H9 (cell line): Measurements from ENCODE around the gene ARID3A. TPM values are rescaled to one million over a fixed set of nuclear protein-coding genes. Genes with fewer than 3 reads are reported as not detected.

Experiments used
- DNase-seq: peaks from one replicate; pipeline ENCODE4 v3.0.0-alpha.2; 2017
- H2AFZ ChIP-seq: one replicate; pipeline ENCODE4 v1.6.1; 2013; ENCODE audit warnings: mild to moderate bottlenecking, low read length, control low read depth, moderate library complexity
- H2AK5ac ChIP-seq: 2 replicates; pipeline ENCODE4 v1.6.1; 2013; ENCODE audit warnings: low read length, control low read depth, mixed read lengths; ENCODE audit not compliant: insufficient read length
- H2BK120ac ChIP-seq: one replicate; pipeline ENCODE4 v1.6.1; 2013; ENCODE audit warnings: low read depth, mild to moderate bottlenecking, low read length, control low read depth, inconsistent platforms; ENCODE audit not compliant: poor library complexity, severe bottlenecking
- H2BK12ac ChIP-seq: 2 replicates; pipeline ENCODE4 v1.6.1; 2013; ENCODE audit warnings: low read length, control low read depth, mixed read lengths, low read depth; ENCODE audit not compliant: insufficient read length
- H2BK15ac ChIP-seq: 2 replicates; pipeline ENCODE4 v1.6.1; 2013; ENCODE audit warnings: low read depth, low read length, control low read depth
- H2BK20ac ChIP-seq: one replicate; pipeline ENCODE4 v1.6.1; 2013; ENCODE audit warnings: low read depth, mild to moderate bottlenecking, low read length, control low read depth, inconsistent platforms; ENCODE audit not compliant: poor library complexity, severe bottlenecking
- H2BK5ac ChIP-seq: 2 replicates; pipeline ENCODE4 v1.6.1; 2013; ENCODE audit warnings: low read length, control low read depth, mixed read lengths; ENCODE audit not compliant: insufficient read length
- H3K14ac ChIP-seq: 2 replicates; pipeline ENCODE4 v1.6.1; 2013; ENCODE audit warnings: low read length, control low read depth; ENCODE audit not compliant: insufficient read depth
- H3K18ac ChIP-seq: 2 replicates; pipeline ENCODE4 v1.6.1; 2013; ENCODE audit warnings: low read depth, mild to moderate bottlenecking, mixed read lengths, low read length, control low read depth; ENCODE audit not compliant: insufficient read length
- H3K23ac ChIP-seq: 2 replicates; pipeline ENCODE4 v1.6.1; 2013; ENCODE audit warnings: low read length, control low read depth, mixed read lengths, low read depth; ENCODE audit not compliant: insufficient read length
- H3K23me2 ChIP-seq: 2 replicates; pipeline ENCODE4 v1.6.1; 2013; ENCODE audit warnings: low read depth, mild to moderate bottlenecking, mixed read lengths, low read length, control low read depth; ENCODE audit not compliant: insufficient read length, poor library complexity, severe bottlenecking
- H3K27ac ChIP-seq: 2 replicates; pipeline ENCODE4 v1.5.1; 2013; ENCODE audit warnings: low read length, control low read depth, mixed read lengths, low read depth; ENCODE audit not compliant: insufficient read length
- H3K27me3 ChIP-seq: 2 replicates; pipeline ENCODE4 v1.6.1; 2013; ENCODE audit warnings: low read length, control low read depth, inconsistent platforms; ENCODE audit not compliant: insufficient read depth
- H3K4ac ChIP-seq: 2 replicates; pipeline ENCODE4 v1.6.1; 2013; ENCODE audit warnings: low read depth, mild to moderate bottlenecking, control low read depth, inconsistent platforms, low read length, moderate library complexity
- H3K4me1 ChIP-seq: 2 replicates; pipeline ENCODE4 v1.6.1; 2013; ENCODE audit warnings: low read length, control low read depth, inconsistent platforms; ENCODE audit not compliant: insufficient read depth
- H3K4me2 ChIP-seq: 2 replicates; pipeline ENCODE4 v1.6.1; 2013; ENCODE audit warnings: low read length, control low read depth, mixed read lengths; ENCODE audit not compliant: insufficient read length, insufficient read depth
- H3K56ac ChIP-seq: 2 replicates; pipeline ENCODE4 v1.6.1; 2013; ENCODE audit warnings: low read depth, mild to moderate bottlenecking, mixed read lengths, low read length, control low read depth; ENCODE audit not compliant: insufficient read length
- H3K79me1 ChIP-seq: 2 replicates; pipeline ENCODE4 v1.6.1; 2013; ENCODE audit warnings: low read depth, mild to moderate bottlenecking, moderate library complexity, low read length, control low read depth, inconsistent platforms; ENCODE audit not compliant: insufficient read depth, poor library complexity, severe bottlenecking
- H3K79me2 ChIP-seq: 2 replicates; pipeline ENCODE4 v1.6.1; 2013; ENCODE audit warnings: low read length, control low read depth, inconsistent platforms; ENCODE audit not compliant: insufficient read depth
- H3K9ac ChIP-seq: 2 replicates; pipeline ENCODE4 v1.6.1; 2013; ENCODE audit warnings: low read length, control low read depth, mixed read lengths; ENCODE audit not compliant: insufficient read length; ENCODE audit errors: extremely low read depth
- H3K9me3 ChIP-seq: one replicate; pipeline ENCODE4 v1.6.1; 2013; ENCODE audit warnings: low read depth, low read length, inconsistent platforms; ENCODE audit not compliant: control insufficient read depth
- H3T11ph ChIP-seq: one replicate; pipeline ENCODE4 v1.6.1; 2013; ENCODE audit warnings: mild to moderate bottlenecking, low read length, control low read depth, inconsistent platforms
- H4K20me1 ChIP-seq: one replicate; pipeline ENCODE4 v1.6.1; 2013; ENCODE audit not compliant: control insufficient read depth, insufficient read length, insufficient read depth
- H4K5ac ChIP-seq: 2 replicates; pipeline ENCODE4 v1.6.1; 2013; ENCODE audit warnings: low read depth, mild to moderate bottlenecking, mixed read lengths, low read length, control low read depth; ENCODE audit not compliant: insufficient read length
- H4K8ac ChIP-seq: replicated peaks from 2 replicates; pipeline ENCODE4 v1.6.1; 2013; ENCODE audit warnings: low read length, control low read depth, mixed read lengths, low read depth; ENCODE audit not compliant: insufficient read length
- H4K91ac ChIP-seq: 2 replicates; pipeline ENCODE4 v1.6.1; 2013; ENCODE audit warnings: low read depth, mild to moderate bottlenecking, moderate library complexity, mixed read lengths, low read length, control low read depth; ENCODE audit not compliant: insufficient read length
- H3K27ac Mint-ChIP-seq, 3 experiments: 2 replicates in 2 of 3; 3 replicates in 1 of 3; pipeline ENCODE4 v1.8.0; 2020 to 2021; ENCODE audit warnings: mixed read lengths in 3 of 3, mild to moderate bottlenecking in 1 of 3, moderate library complexity in 1 of 3
- H3K27me3 Mint-ChIP-seq: 2 replicates; pipeline ENCODE4 v1.8.0; 2021; ENCODE audit warnings: low read depth, mild to moderate bottlenecking, moderate library complexity, mixed read lengths
- H3K36me3 Mint-ChIP-seq, 3 experiments: 2 replicates in 2 of 3; 3 replicates in 1 of 3; pipeline ENCODE4 v1.8.0; 2020 to 2021; ENCODE audit warnings: low read depth in 3 of 3, mixed read lengths in 3 of 3; ENCODE audit not compliant: insufficient read depth in 1 of 3
- H3K4me1 Mint-ChIP-seq, 2 experiments: 2 replicates each; pipeline ENCODE4 v1.8.0; 2020; ENCODE audit warnings: mixed read lengths in 2 of 2
- H3K4me3 Mint-ChIP-seq, 2 experiments: 2 replicates in 1 of 2; 3 replicates in 1 of 2; pipeline ENCODE4 v1.8.0; 2020 to 2021; ENCODE audit warnings: mild to moderate bottlenecking in 2 of 2, mixed read lengths in 2 of 2, moderate library complexity in 1 of 2
- H3K9me3 Mint-ChIP-seq, 2 experiments: 2 replicates in 1 of 2; 3 replicates in 1 of 2; pipeline ENCODE4 v1.8.0; 2020; ENCODE audit warnings: mild to moderate bottlenecking in 2 of 2, mixed read lengths in 2 of 2, moderate library complexity in 1 of 2
- CTCF ChIP-seq: fragments of 200-600 bp; sonication (generic); conservative IDR thresholded peaks from 3 replicates; pipeline ENCODE4 v1.8.0; 2021; ENCODE audit warnings: antibody characterized with exemption, mild to moderate bottlenecking
- WGBS: extraction: QIAGEN DNeasy Blood & Tissue Kit; methylation state at CpG from one replicate; pipeline ENCODE4 v1.1.7; 2013; ENCODE audit warnings: missing lambda C conversion rate, low lambda C conversion rate, mixed read lengths; ENCODE audit not compliant: insufficient read length; ENCODE audit errors: extremely low coverage; 5-methylcytosine and 5-hydroxymethylcytosine counted together
- total RNA-seq: library from RNA; stranded (reverse); gene quantifications from 2 replicates; pipeline ENCODE4 v1.2.1, GENCODE V29; 2021

Gene ARID3A
- total RNA-seq, 1 experiment from 2014 or later, result 98.3 TPM

GRCh38 chr19:988510-988909, 62.7 kb downstream of the ARID3A start:
- no CpG with 5 or more reads among the region's 15 CpGs for WGBS
- H3K4me3 Mint-ChIP-seq, result no peak overlapping the region; a peak in 1 of 5 replicates

More at GRCh38 chr19:988510-988909, 62.7 kb downstream of the ARID3A start:
- Histone ChIP-seq H2BK12ac (no peak overlapping the region), H3T11ph (no peak overlapping the region), H3K23me2 (peaks cover 7% of the 10 kb centered on the region), H3K9me3 (no peaks in the 10 kb centered on the region), H2BK15ac (no peak overlapping the region), H3K4ac (no peak overlapping the region), H3K23ac (no peak overlapping the region), H3K79me1 (no peaks in the 10 kb centered on the region), H3K18ac (no peak overlapping the region), H3K56ac (no peak overlapping the region), H3K27me3 (no peaks in the 10 kb centered on the region), H2BK20ac (no peak overlapping the region), H2BK120ac (no peak overlapping the region), H4K20me1 (peaks cover 3% of the 10 kb centered on the region), H3K4me2 (no peak overlapping the region), H3K79me2 (no peaks in the 10 kb centered on the region; the same call in 1 of the 2 replicates), H4K5ac (no peak overlapping the region), H4K8ac (no peak overlapping the region), H2AFZ (no peak overlapping the region), H3K27ac (no peak overlapping the region), H2BK5ac (no peak overlapping the region), H4K91ac (no peak overlapping the region), H3K14ac (no peak overlapping the region), H2AK5ac (no peak overlapping the region), H3K4me1 (no peaks in the 10 kb centered on the region), H3K9ac (no peak overlapping the region)
- TF ChIP-seq CTCF, result no peak
- no peak for DNase-seq
- Mint-ChIP-seq H3K27me3 (peaks cover 2% of the 10 kb centered on the region; the same call in 1 of the 2 replicates), H3K27ac (no peak overlapping the region), H3K4me1 (peaks cover 5 to 20% of the 10 kb centered on the region in 2 experiments), H3K36me3 (peaks cover 10 to 41% (median 39%) of the 10 kb centered on the region in 3 experiments; a peak in 6 of 7 replicates), H3K9me3 (no peaks in the 10 kb centered on the region)
